NCI-H345 treated with DMSO at 0.1 percent for 48 hours (cell line): Measurements from ENCODE around the gene APOBEC3H.

Experiments used
- DNase-seq: peaks from one replicate; lab custom pipeline; 2025; ENCODE audit not compliant: unreplicated experiment; lab: John Stamatoyannopoulos, UW

APOBEC3H gene

GRCh38 chr22:39133871-39134270, 36.8 kb downstream of the APOBEC3H start:
- DNase-seq: no peak

DNA sequence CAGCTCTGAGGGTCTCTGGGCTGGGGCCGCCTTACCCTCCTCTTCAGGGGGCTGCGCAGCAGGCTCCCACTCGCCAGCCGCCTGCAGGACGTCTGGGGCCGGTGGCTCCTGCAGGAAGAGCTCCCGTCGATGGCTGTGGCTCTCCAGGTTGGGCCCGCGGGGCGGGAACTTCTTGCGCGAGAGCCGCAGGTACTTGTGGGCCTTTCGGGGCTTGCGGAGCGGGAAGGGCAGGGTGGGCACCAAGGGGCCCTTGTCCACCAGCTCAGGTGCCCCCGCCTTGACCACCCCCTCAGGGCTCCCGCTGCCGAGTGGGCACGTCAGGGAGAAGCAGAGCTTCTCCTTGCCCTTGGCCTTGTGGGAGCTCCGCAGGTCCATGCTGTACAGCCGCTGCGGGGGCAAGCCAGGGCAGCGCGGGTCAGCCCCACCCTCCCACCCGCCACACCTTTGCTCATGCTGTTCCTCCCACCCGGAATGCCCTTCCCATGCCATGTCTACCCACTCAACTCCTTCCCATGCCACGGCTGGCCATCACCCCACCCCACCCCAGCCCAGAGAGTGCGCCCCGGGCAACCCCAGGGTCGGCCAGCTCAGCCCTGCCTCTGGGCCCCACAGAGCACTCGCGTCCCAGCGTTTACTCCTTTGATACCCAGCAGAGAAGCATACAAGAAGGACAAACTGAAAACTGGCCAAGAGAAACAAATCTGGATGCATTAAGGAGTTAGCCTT, 37.5 kb downstream of the APOBEC3H start:
- DNase-seq: no peak

- no peak for DNase-seq
Observed at GRCh38 chr22:39135092-39135896, 38.2 kb downstream of the APOBEC3H start.

- no peak for DNase-seq
Observed at GRCh38 chr22:39136317-39136716, 39.3 kb downstream of the APOBEC3H start.

GRCh38 chr22:39138357-39138997, 41.4 kb downstream of the APOBEC3H start:
- no peak for DNase-seq

GRCh38 chr22:39139933-39140332, 42.9 kb downstream of the APOBEC3H start:
- no peak for DNase-seq

DNA sequence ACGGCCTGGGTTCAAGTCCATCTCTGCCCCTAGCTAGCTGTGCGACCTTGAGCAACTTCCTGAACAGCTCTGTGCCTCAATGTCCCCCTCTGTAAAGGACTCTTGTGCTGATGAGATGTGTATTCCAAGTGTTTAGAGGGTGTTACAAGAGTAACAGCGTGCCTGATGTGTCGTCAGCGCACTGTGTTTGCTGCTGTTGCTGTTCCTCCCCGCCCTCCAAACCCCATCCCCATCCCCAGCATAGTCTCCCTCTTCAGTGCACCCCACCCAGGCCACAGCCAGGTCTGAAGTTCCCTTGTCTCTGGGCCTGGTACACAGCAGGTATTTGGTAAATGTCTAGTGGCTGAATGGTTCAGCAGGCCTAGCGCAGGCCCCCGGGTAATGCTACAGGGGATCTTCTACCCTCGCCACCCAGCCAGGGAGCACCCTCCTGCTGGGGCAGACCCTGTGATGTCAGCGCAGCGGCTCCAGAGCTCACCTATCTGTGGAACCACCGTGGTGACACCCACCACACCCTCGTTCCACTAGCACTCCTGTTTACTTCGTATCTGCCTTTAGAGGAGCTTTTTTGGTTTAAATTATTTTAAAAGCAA, 45.1 kb downstream of the APOBEC3H start:
- DNase-seq: no peak

GRCh38 chr22:39144101-39144767, 47.2 kb downstream of the APOBEC3H start:
- no peak for DNase-seq

GRCh38 chr22:39146256-39147101, 49.4 kb downstream of the APOBEC3H start:
- DNase-seq: no peak

DNA sequence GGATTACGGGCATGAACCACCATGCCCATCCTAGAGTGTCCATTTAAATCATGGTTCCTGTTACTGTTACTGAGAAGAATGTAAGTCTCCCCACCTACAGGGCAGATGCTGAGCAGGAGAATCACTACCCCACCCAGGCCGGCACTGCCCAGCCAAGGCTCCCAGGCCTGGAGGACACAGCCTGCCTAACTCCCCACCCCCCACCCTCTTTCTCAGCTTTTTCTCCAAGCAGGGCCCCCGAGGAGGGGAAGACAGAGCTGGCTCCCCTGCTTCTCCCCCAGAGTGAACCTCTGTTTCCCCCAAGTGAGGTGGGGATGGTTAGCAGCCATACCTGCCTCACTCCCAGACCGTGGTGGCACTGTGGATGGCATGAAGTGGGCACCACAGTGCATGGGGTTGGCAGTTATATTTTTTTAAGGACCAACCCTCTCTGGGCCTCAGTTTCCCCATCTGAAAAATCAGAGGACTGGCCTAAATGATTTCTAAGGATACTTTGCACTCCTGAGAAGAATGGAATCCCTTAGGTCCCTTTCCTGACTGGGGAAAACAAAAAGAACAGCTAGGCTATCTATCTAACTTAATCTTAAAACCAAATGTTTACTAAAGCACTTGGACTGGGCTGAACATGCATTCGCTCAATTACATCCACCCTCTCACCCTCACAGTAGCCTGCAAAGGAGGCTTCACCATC, 50.4 kb downstream of the APOBEC3H start:
- DNase-seq: no peak

- DNase-seq: no peak
Observed at GRCh38 chr22:39148026-39148726, 51.1 kb downstream of the APOBEC3H start.

DNA sequence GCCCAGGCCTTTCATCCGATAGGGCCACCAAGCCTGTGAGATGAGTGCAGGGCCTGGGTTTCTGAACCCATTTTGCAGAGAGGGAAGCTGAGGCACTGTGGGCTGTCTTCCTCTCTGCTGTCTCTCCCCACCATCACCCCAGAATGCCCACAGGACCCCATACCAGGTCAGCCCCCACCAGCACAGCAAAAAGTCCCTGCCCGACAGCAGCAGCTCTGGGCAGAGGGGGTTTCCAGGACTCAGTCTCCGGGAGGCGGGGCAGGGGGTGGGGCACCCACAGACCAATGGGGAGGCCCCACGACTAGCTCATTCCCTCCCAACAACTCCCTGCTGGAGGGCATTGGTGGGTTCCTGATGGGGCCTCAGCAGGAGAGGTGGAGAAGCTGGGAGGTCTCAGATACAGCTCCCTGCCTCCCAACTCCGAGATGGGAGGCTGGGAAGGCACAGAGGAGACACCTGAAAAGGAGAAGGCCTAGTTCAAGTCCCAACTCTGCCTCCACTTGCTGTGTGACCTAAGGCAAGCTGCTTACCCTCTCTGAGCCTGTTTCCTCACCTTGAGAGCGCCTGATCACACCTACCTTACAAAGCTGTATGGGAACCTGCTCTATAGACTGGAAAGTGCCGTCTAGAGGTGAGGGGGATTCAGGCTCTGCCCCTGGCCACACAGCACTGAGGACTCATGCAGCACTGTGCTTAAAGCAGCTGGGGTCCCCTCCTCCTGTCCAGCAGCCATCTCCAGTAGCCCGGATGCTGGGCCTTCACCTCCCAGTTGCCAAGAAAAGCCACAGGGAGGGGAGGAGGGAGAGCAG, 51.9 kb downstream of the APOBEC3H start:
- DNase-seq: no peak

- DNase-seq: no peak
Observed at GRCh38 chr22:39149915-39150847, 53.1 kb downstream of the APOBEC3H start.

GRCh38 chr22:39150848-39151215, 53.8 kb downstream of the APOBEC3H start:
- no peak for DNase-seq

DNA sequence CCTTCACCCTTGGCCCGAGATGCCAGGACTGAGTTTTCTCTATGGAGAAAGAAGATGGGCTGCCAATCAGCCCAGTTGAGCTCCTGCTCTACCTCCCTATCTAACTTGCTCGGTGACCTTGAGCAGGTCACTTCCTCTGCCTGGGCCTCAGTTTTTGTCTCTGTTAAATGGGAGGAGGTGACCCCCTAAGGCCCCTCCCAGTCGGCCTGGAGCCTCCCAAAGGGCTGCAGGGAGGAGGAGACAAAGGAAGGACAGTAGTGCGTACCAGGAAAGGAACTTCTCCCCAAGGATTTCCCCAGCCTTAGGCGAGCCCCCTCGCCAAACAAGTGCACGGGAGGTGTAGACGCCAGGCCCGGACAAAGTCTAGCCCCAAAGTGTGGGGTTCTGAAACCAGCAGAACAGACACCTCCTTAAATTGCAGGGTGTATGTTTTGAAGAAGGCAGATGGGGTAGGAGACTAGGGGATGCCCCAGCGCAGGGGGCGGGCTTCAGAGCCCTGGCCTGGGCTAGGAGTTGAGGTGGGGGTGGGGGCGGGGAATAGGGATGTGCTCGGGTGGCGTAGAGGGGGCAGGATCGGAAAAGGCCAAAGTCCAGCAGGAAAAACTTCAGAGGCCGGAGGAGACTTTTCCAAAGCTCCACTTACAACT, 54.4 kb downstream of the APOBEC3H start:
- no peak for DNase-seq

GRCh38 chr22:39152024-39152510, 55.0 kb downstream of the APOBEC3H start:
- DNase-seq: no peak
